ENCODE measurements around the gene MADD. TPM values are rescaled to one million over a fixed set of nuclear protein-coding genes. Genes with fewer than 3 reads are reported as not detected.
A peak's percentile ranks its signal among the peaks of the same experiment; 100 is the strongest.

The MADD gene
- total RNA-seq, 2 donors from 2014 or later, result 22.8 to 41.2 TPM

DNA sequence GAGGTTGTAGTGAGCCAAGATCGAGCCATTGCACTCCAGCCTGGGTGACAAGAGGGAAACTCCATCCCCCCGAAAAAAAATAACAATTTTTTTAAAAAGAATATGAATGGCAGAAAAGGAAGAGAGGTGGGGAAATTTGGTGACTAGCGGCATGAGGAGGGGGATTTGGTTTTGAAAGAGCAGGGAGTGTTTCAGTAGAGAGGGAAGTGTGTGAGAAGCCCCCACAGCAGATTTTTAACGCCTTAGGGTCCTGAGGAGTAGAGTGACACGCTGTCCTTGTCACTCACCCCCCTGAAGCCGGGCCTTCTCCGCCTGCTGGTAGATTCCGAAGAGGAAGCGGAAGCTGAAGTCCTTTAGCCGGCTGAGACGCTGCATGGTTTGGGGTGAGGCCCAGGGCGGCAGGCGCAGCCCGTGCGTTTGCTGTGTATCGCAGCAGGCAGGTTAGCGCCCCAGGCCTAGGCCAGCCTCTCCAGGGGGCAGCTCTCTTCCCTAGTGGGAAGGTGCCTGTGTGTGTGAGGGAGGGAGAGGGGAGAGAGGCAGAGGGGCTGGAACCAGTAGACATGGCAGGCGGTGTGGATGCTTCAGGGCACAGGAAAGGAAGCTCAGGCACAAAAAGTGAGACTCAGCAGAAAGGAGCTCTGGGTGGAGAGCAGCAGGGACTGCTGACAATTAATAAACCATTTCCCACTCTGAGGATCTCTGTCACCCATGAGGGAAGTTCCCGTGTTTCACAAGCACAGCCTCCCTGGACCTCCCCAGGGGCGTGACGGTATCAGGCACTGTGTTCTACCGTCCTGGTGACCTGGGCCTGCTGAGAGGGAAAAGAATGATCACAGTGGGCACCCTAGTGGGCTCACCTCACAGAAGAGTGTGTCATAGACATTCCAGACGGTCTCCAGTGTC is 25.2 kb upstream of the MADD start:
- peak in 1 of 4 donors; percentile 53 for DNase-seq
- intact Hi-C loops (cut with DNase I), result no loop called here
- Histone ChIP-seq H3K27me3 (no peaks in the 10 kb centered on the region), H3K27ac (no peak overlapping the region), H3K4me3 (no peak overlapping the region), H3K9me3 (no peaks in the 10 kb centered on the region), H3K4me1 (peaks cover 27% of the 10 kb centered on the region), H3K36me3 (replicated peaks in 1 of 2; ENCODE audit: insufficient read depth in 1 of 2, low read depth in 2 of 2) (peaks cover 10 to 40% of the 10 kb centered on the region in 2 donors)
- ATAC-seq, result no peak
- 86 to 90% methylated on average over 20 to 22 of the region's 23 CpGs for WGBS, 2 donors
- no peak for TF ChIP-seq CTCF (IDR thresholded peaks at IDR 0.05)
- peak in 1 of 3 donors; percentile 12 for TF ChIP-seq POLR2A (IDR thresholded peaks at IDR 0.05)

- intact Hi-C loops (cut with DNase I), result no loop called here
- 80 to 85% methylated on average over 4 to 11 of the region's 11 CpGs for WGBS, 2 donors
- H3K36me3 ChIP-seq (replicated peaks in 1 of 2; ENCODE audit: insufficient read depth in 1 of 2, low read depth in 2 of 2), result peaks cover 10 to 30% of the 10 kb centered on the region in 2 donors
- no peaks in the 10 kb centered on the region for H3K27me3 ChIP-seq
- ATAC-seq, result no peak
- no peak for TF ChIP-seq CTCF (IDR thresholded peaks at IDR 0.05)
- TF ChIP-seq POLR2A (IDR thresholded peaks at IDR 0.05), result no peak
- H3K4me1 ChIP-seq, result peaks cover 32% of the 10 kb centered on the region
- no peak overlapping the region for H3K27ac ChIP-seq
- DNase-seq, result no peak
- no peak overlapping the region for H3K4me3 ChIP-seq
- no peaks in the 10 kb centered on the region for H3K9me3 ChIP-seq
Measured at GRCh38 chr11:47245611-47246357, 24.1 kb upstream of the MADD start.

DNA sequence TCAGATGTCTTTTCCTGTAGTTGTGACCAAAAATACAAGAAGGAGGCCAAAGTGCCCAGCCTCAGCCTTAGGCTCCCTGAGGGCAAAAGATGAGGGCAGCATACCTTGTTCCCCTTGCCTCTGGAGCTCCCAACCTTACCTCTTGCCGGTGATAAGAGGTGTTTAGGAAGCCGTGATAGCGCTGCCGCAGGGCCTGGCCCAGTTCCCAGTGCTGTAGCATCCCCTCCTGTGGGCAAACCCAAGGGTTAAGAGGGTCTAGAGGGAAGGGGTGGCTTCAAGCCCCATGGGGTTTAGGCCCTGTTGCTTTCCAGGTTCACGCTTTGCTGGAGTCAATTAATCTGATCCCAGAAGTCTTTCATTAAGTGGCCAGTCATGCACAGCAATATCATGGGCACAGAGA is 22.4 kb upstream of the MADD start:
- WGBS, 2 donors, result 38 to 46% methylated on average over 4 to 5 of the region's 5 CpGs
- Histone ChIP-seq H3K4me3 (peak overlapping the region in 1 of 2 donors; percentile 87), H3K4me1 (peaks cover 32% of the 10 kb centered on the region), H3K36me3 (replicated peaks in 1 of 2; ENCODE audit: insufficient read depth in 1 of 2, low read depth in 2 of 2) (peaks cover under 1 to 22% of the 10 kb centered on the region in 2 donors), H3K27ac (no peak overlapping the region), H3K27me3 (no peaks in the 10 kb centered on the region), H3K9me3 (no peaks in the 10 kb centered on the region)
- DNase-seq (no peak), ATAC-seq (no peak)
- intact Hi-C loops (cut with DNase I), result no loop called here
- TF ChIP-seq POLR2A (IDR thresholded peaks at IDR 0.05) (no peak), CTCF (IDR thresholded peaks at IDR 0.05) (no peak)

DNA sequence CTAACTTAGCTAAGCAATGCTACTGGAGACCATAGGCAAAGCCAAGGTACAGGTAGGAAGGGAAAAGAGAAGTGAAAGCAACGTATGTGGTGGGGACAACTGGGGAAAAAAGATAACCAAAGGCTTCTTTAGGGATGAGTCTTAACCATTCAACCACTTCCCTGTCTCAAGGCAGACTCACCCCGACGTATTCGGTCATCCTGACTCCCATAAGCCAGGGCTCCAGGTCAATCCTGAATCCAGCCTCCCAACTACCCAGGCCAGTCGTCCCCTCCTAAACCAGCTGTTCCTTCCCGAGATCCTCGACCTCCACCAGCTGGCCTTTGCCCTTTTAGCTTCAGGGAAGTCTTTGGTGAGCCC is 21.6 kb upstream of the MADD start:
- WGBS, 2 donors, result 1% methylated on average over 7 of the region's 7 CpGs

More for the DNA sequence above, 21.6 kb upstream of the MADD start:
- Histone ChIP-seq H3K27ac (peak overlapping the region; percentile 74 to 87 (median 81)), H3K27me3 (no peaks in the 10 kb centered on the region), H3K4me3 (peak overlapping the region; percentile 87), H3K36me3 (replicated peaks in 1 of 2; ENCODE audit: insufficient read depth in 1 of 2, low read depth in 2 of 2) (peaks cover 0 to 15% of the 10 kb centered on the region in 2 donors), H3K9me3 (no peaks in the 10 kb centered on the region), H3K4me1 (peaks cover 32% of the 10 kb centered on the region)
- peak; percentile 57 for ATAC-seq
- intact Hi-C loops (cut with DNase I), result no loop called here
- no peak for DNase-seq
- TF ChIP-seq CTCF (IDR thresholded peaks at IDR 0.05), result no peak
- TF ChIP-seq POLR2A (IDR thresholded peaks at IDR 0.05), result no peak
